Lung (tissue), 12 donors: ENCODE measurements around the gene ADAMTS12. TPM values are rescaled to one million over a fixed set of nuclear protein-coding genes. Genes with fewer than 3 reads are reported as not detected.

Experiments
- ATAC-seq: fragments of 200-7000 bp; cut with Tn5 transposase; one replicate; pipeline ENCODE4 v1.9.1; 2020; ENCODE audit warnings: moderate number of reproducible peaks; ENCODE audit not compliant: insufficient read depth, low FRiP score
- DNase-seq, 3 donors: peaks; one replicate each; pipeline ENCODE4 v3.0.0-alpha.2; 2013 to 2017
- H3K27ac ChIP-seq, 2 donors: one replicate each; pipeline ENCODE4 v1.5.1; 2013; ENCODE audit warnings: mild to moderate bottlenecking in 2 of 2, moderate library complexity in 2 of 2, control low read depth in 1 of 2, inconsistent platforms in 1 of 2, low read depth in 1 of 2, low read length in 1 of 2
- H3K27me3 ChIP-seq, 3 donors: one replicate each; pipeline ENCODE4 v1.5.1; 2013; ENCODE audit warnings: low read length in 2 of 3; ENCODE audit not compliant: control insufficient read depth in 3 of 3, insufficient read depth in 3 of 3
- H3K36me3 ChIP-seq, 4 donors: one replicate each; pipeline ENCODE4 v1.5.1; 2013; ENCODE audit warnings: low read length in 4 of 4, mild to moderate bottlenecking in 1 of 4, moderate library complexity in 1 of 4; ENCODE audit not compliant: control insufficient read depth in 4 of 4, insufficient read depth in 4 of 4
- H3K4me1 ChIP-seq, 5 donors: one replicate each; pipeline ENCODE4 v1.5.1; 2013; ENCODE audit warnings: low read length in 5 of 5, mild to moderate bottlenecking in 2 of 5, moderate library complexity in 1 of 5; ENCODE audit not compliant: control insufficient read depth in 5 of 5, insufficient read depth in 5 of 5
- H3K4me3 ChIP-seq: one replicate; pipeline ENCODE4 v1.5.1; 2013; ENCODE audit warnings: mild to moderate bottlenecking, control low read depth, moderate library complexity
- H3K9ac ChIP-seq, 2 donors: one replicate each; pipeline ENCODE4 v1.5.1; 2013; ENCODE audit warnings: low read length in 2 of 2, control low read depth in 1 of 2; ENCODE audit not compliant: insufficient read depth in 1 of 2
- H3K9me3 ChIP-seq, 4 donors: one replicate each; pipeline ENCODE4 v1.5.1; 2013; ENCODE audit warnings: low read length in 3 of 4, mild to moderate bottlenecking in 1 of 4, moderate library complexity in 1 of 4; ENCODE audit not compliant: control insufficient read depth in 4 of 4, insufficient read depth in 3 of 4
- WGBS, 2 donors: extraction: QIAGEN DNeasy Blood & Tissue Kit; methylation state at CpG; one replicate each; pipeline ENCODE4 v1.1.7; 2013; 5-methylcytosine and 5-hydroxymethylcytosine counted together
- polyA plus RNA-seq, 2 donors: library from polyadenylated mRNA; stranded (reverse); fragments of 200-250 nt; gene quantifications; one replicate each; pipeline ENCODE4 v1.2.1, GENCODE V29; 2013
- total RNA-seq, 2 donors: library from RNA; depleted of rRNA in 1 of 2; stranded (reverse); fragments of >200 nt in 1 of 2; gene quantifications; one replicate each; pipeline ENCODE4 v1.2.1, GENCODE V29; 2014 to 2021
- TF ChIP-seq, protein P1 (sequence below): IDR thresholded peaks from 2 replicates; pipeline ENCODE4 v1.5.1; 2012; ENCODE audit warnings: mild to moderate bottlenecking; ENCODE audit errors: control extremely low read depth, extremely low read depth
- donor health status: control.
- donor health status: control.
- donor health status: Bipolar disorder and iron deficiency.
- donor health status: healthy.
- donor health status: DM: yes; HTN: yes; CAD: no.

Gene ADAMTS12
- total and polyA plus RNA-seq, 4 donors: 1.3 to 55.1 (median 4.3) TPM

- DNase-seq (no peak), ATAC-seq (no peak)
- Histone ChIP-seq H3K27ac (peak overlapping the region in 1 of 2 donors; percentile 26), H3K9me3 (no peaks in the 10 kb centered on the region), H3K27me3 (no peaks in the 10 kb centered on the region), H3K36me3 (peaks cover 0 to 5% (median 0%) of the 10 kb centered on the region in 4 donors), H3K4me3 (no peak overlapping the region), H3K9ac (no peak overlapping the region), H3K4me1 (peaks cover 0 to 6% (median 0%) of the 10 kb centered on the region in 5 donors)
- 85 to 88% methylated on average over 3 of the region's 3 CpGs for WGBS, 2 donors
- TF ChIP-seq, protein P1, sequence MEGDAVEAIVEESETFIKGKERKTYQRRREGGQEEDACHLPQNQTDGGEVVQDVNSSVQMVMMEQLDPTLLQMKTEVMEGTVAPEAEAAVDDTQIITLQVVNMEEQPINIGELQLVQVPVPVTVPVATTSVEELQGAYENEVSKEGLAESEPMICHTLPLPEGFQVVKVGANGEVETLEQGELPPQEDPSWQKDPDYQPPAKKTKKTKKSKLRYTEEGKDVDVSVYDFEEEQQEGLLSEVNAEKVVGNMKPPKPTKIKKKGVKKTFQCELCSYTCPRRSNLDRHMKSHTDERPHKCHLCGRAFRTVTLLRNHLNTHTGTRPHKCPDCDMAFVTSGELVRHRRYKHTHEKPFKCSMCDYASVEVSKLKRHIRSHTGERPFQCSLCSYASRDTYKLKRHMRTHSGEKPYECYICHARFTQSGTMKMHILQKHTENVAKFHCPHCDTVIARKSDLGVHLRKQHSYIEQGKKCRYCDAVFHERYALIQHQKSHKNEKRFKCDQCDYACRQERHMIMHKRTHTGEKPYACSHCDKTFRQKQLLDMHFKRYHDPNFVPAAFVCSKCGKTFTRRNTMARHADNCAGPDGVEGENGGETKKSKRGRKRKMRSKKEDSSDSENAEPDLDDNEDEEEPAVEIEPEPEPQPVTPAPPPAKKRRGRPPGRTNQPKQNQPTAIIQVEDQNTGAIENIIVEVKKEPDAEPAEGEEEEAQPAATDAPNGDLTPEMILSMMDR: no peak
Observed at GRCh38 chr5:33810491-33811120, 81.2 kb downstream of the ADAMTS12 start.

- ATAC-seq: no peak
Observed at GRCh38 chr5:33809936-33810335, 81.9 kb downstream of the ADAMTS12 start.

DNA sequence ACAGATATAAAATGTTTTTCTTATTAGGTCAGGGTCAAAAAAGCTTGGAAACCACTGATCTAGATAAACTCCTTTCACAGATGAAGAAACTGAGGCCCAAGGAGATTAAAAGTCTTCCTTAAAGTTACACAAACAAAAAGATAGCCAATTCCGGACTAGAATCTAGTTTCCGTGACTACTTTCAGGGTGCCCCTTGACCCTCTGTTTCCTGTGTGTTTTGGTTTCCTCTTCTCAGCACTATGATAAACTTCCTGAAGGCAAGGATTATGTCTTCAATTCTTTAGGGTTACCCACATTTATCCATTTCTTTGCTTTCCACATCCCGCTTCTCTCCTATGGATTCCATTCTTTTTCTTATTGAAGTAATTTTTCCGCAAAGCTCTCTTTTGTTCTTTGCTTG, 83.1 kb downstream of the ADAMTS12 start:
- no peaks in the 10 kb centered on the region for H3K27me3 ChIP-seq
- H3K27ac ChIP-seq: peak overlapping the region in 1 of 2 donors; percentile 53
- WGBS, 2 donors: 68 to 82% methylated on average over 4 of the region's 4 CpGs
- ATAC-seq (no peak), DNase-seq (peak in 1 of 3 donors; percentile 44)
- H3K9me3 ChIP-seq: no peaks in the 10 kb centered on the region
- peaks cover 0 to 6% (median 0%) of the 10 kb centered on the region in 5 donors for H3K4me1 ChIP-seq
- no peak overlapping the region for H3K9ac ChIP-seq
- peaks cover 0 to 5% (median 0%) of the 10 kb centered on the region in 4 donors for H3K36me3 ChIP-seq
- TF ChIP-seq, protein P1: no peak
- H3K4me3 ChIP-seq: no peak overlapping the region

More at GRCh38 chr5:33809936-33810335, 81.9 kb downstream of the ADAMTS12 start:
- Histone ChIP-seq H3K36me3 (peaks cover 0 to 5% (median 0%) of the 10 kb centered on the region in 4 donors), H3K9ac (no peak overlapping the region), H3K27ac (no peak overlapping the region), H3K27me3 (no peaks in the 10 kb centered on the region), H3K9me3 (no peaks in the 10 kb centered on the region), H3K4me3 (no peak overlapping the region), H3K4me1 (peaks cover 0 to 6% (median 0%) of the 10 kb centered on the region in 5 donors)
- 61 to 64% methylated on average over 1 of the region's 1 CpG for WGBS, 2 donors
- no peak for DNase-seq
- TF ChIP-seq, protein P1: no peak

DNA sequence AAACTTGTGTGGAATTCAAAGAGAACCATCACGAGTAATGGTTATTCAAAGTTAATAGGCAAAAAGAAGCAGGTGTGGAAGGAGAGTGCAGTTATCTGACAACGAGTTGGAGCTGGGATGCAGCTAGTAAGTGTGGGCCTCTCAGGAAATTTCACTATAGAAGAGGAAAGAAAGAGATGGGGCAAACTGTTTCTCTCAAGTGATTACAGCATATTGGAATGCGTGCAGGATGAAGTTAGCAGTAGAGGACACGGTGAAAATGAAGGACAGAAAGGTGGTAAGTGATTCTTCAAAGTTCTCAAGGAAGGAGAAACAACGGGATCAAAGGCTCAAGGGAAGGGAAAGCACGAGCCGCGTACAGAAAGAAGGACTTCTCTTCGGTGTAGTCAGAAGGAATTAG, 84.0 kb downstream of the ADAMTS12 start:
- ATAC-seq (no peak), DNase-seq (no peak)
- TF ChIP-seq, protein P1: no peak
- Histone ChIP-seq H3K4me3 (no peak overlapping the region), H3K27me3 (no peaks in the 10 kb centered on the region), H3K36me3 (peaks cover 0 to 5% (median 0%) of the 10 kb centered on the region in 4 donors), H3K27ac (peak overlapping the region in 1 of 2 donors; percentile 27), H3K9me3 (no peaks in the 10 kb centered on the region), H3K9ac (no peak overlapping the region), H3K4me1 (peaks cover 0 to 6% (median 0%) of the 10 kb centered on the region in 5 donors)
- 67 to 69% methylated on average over 9 of the region's 9 CpGs for WGBS, 2 donors
